Measurements from ENCODE around the gene LRWD1.
"Not testable (repeated sequence)": the region's sequence is repeated elsewhere in the genome, so short reads cannot be mapped to it uniquely, and the experiment has no call there.

The LRWD1 gene

DNA sequence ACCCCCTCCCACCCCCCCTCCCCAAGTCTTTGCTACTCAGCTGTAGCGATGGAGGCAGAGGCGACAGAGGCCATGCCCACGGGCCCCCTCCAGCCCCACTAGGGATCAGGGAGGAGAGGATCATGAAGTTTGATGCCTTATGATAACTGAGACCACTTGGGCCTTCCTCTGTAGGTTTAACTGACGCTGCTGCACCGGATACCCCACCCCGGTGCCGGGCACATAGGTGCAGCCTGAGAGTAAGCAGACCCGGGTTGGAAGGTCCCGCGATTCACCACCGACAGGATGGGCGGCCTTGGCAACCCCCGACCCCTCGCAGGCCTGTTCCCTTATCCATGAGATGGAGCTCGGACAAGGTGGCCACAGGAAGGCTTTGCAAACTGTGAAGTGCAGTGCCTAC lies 29.2 kb downstream of the LRWD1 start:
- DNase-seq, result not testable (repeated sequence)

GRCh38 chr7:102494473-102495149 lies 29.8 kb downstream of the LRWD1 start:
- not testable (repeated sequence) for DNase-seq

DNA sequence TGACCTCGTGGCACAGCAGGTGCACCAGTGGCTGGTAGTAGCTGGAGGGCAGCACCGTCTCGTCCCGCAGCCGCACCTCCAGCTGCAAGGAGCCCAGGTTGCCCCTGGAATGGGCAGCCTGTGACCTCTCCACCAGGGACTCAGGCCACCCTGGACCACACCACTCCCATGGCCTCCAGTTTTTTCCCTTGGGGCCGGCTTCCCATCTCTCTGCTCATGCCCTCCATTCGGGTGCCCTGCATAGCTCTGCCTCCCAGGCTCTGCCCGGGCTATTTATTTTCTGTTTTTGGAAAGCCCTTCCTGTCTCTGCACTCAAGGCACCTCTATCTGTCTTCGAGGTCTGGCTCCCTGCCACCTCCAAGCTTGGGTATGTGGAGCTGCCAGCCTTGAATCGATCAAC lies 32.1 kb downstream of the LRWD1 start:
- not testable (repeated sequence) for DNase-seq

DNA sequence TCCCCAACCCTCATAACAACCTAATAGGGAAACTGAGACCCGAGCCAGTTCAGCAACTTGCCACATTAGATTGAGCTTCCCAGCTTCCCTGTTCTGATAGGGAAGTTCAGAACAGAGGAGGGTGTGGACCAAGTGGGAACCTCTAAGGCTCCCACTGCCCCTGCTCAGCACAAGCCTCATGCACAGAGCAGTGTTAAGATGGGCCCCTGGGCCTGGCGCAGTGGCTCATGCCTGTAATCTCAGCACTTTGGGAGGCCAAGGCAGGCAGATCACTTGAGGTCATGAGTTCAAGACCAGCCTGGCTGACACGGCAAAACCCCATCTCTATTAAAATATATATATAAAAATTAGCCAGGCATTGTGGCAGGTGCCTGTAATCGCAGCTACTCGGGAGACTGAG lies 32.5 kb downstream of the LRWD1 start:
- not testable (repeated sequence) for DNase-seq

- DNase-seq, result not testable (repeated sequence)
These were observed 33.5 kb downstream of the LRWD1 start for GRCh38 chr7:102498321-102498720.

DNA sequence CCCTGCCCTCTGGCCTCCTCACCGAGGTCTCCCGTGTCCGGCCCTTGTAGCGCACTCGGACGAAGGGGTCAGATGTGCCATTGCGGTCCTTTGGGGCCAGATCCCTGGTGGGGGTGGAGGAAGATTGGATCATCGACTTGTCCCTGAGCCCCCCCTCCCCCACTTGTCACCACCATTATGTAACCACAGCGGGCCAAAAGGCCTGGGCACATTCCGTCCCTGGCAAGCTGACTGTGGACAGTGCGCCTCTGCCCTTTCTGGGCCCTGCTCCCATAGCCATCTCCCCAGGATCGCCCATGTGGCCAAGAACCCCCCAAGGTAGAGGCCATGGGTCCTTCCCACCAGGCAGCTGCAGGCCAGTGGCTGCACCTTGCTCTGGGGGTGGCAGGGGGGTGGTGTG lies 38.4 kb downstream of the LRWD1 start:
- DNase-seq, result not testable (repeated sequence)

- not testable (repeated sequence) for DNase-seq
These were observed 40.8 kb downstream of the LRWD1 start for GRCh38 chr7:102505298-102506185.

DNA sequence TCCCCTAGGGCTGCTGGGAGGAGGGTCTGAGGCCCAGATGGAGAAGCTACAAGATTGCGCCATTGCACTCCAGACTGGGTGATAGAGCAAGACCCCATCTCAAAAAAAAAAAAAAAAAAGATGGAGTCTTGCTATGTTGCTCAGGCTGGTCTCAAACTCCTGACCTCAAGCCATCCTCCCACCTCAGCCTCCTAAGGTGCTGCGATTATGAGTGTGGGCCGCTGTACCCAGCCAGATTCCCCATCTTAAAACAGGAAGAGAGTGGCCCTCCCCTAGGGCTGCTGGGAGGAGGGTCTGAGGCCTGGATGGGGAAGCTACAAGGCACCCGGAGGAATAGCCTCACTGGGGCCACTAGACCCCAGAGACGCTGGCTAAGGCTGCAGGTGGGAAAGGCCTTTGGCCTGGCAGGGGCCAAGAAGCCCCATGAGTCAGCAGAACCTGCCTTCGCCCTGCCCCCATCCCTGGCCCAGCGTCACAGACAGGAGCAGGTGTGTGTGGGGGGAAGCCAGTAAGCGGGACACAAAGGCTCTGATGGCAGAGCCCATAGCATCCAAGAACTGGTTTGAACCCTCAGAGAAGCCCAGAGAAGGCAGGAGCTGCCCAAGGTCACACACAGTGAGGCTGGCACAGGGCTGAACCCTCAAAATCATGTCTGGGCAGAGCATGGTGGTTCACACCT lies 42.8 kb downstream of the LRWD1 start:
- DNase-seq, result not testable (repeated sequence)

- not testable (repeated sequence) for DNase-seq
These were observed 45.8 kb downstream of the LRWD1 start for GRCh38 chr7:102510575-102510974.

DNA sequence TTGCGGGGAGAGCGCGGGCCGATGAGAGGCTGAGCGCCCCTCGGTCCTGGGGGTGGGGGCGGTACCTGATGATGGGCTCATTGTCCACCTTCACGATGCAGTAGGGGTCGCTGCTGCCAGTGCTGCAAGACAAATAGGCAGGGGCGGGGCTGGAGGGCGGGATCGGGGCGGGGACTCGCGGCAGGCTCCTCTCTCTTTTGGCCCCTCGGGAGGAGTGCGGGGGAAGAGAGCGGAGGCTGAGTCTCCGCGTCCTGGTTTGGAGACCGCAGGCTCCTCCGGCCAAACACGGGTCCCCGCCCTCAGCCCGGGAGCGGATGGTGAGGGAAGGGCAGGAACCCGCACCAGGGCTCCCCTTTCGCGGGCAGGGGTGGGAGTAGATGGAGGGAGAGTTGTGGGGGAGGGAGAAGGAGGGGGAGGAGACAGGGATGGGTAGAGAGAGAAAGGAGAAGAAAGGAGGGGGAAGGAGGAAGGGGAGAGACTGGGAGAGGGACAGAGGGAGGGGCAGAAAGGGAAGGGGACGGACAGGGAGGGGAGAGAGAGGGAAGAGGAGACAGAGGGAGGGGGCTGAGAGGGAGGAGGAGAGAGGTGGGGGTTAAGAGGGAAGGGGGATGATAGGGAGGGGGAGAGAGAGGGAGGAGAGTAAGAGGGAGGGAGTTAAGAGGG lies 47.2 kb downstream of the LRWD1 start:
- DNase-seq, result not testable (repeated sequence)

DNA sequence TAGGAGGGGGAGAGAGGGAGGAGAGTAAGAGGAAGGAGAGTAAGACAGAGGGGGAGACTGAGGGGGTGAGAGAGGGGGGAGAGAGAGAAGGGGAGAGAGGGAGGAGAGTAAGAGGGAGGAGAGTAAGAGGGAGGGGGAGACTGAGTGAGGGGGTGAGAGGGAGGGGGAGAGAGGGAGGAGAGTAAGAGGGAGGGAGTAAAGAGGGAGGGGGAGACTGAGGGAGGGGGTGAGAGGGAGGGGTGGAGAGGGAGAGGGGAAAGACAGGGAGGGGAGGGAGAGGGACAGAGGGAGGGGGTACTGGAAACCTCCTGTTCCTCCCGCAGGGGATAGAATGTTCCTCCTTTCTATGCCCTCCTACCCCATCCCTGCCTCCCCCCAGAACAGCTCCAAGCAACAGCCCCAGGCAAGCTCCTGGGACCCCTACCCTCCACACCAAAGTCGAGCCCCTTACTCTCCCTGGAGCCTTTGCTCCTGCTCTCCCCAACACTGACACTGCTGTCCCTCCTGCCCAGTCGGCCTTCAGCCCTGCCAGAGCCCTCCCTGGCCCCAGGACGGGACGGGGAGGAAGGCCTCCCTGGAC lies 47.9 kb downstream of the LRWD1 start:
- not testable (repeated sequence) for DNase-seq

DNA sequence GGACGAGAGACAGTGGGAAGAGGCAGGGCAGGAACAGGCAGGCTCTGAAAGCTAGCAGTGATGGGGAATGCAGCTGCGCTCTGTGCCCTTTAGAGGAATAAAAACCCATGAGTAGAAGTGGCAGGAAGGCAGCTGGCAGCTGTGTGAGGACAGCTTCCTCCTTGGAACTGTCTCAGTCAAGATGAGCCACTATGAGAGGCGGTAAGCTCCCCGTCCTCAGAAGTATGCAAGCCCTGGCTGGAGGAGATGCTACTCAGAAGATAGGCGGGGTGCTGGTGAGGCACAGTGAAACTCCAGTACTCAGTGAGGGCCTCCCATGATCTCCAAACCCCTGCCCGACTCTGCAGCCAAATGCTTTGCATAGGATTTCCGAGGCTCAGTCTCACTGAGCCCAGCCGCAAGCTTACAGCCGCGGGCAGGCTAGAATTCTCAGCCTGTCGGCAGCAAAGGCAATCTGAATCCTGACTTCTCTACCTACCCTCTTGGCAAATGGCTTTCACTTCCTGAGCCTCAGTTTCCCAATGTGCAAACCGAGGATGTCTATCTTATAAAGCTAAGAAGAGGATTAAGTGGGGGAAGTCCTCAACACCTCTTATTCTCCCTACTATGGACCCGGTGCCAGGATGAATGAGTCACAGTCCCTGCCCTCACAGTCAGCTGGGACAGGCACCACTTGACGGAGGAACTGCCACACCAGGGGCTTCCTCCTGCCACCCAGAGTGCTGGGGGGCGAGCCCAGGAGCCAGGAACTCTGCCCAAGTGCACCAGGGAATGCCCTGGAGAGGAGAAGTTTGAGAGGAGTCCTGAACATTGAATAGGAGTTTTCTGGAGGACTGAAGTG lies 50.3 kb downstream of the LRWD1 start:
- DNase-seq, result not testable (repeated sequence)

GRCh38 chr7:102515889-102516288 lies 51.1 kb downstream of the LRWD1 start:
- DNase-seq, result not testable (repeated sequence)

DNA sequence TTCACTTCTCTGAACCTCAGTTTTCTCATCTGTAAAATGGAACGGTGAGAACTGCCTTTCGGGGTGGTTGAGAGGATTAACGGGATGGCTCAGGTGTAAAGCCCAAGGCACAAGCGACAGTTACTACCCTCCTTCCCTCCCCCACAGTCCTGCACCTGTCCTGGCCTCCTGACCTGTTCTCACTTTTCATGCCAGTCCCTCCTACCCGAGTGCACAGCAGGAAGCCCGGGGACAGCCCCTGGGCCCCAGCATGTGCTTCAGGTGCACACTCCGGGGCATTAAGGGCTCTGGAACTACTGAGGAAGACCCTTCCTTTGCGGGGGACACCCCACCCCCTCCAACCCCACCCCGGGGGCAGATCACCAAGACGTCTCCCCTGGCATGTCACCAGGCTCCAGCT lies 52.2 kb downstream of the LRWD1 start:
- DNase-seq, result not testable (repeated sequence)

DNA sequence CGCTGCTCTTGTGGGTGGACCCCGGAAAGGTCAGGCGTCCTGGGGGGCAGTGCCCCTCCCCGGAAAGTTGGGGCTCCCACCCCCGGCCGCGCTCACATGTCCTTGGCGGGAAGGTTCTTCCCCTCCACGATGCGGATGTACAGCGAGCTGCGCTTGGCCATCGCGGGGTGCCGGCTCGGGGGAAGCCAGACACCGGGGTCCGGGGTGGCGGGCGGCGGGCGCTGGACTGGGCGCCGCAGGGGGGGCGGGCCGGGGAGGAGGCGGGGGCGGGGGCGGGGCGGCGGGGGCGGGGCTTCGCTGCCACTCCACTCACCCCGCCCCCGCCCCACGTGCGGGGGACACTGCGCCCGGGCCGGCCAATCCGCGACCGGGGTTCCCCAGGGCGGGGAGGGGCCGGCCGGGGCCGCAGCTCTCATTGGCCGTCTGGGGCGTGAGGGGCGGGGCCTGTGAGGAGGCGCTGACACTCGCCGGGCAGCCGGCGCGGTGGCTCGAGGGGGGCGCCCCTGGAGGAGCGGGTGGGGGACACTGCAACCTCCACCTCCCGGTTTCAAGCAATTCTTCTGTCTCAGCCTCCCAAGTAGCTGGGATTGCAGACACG lies 52.9 kb downstream of the LRWD1 start, which contains the start of gene RASA4B:
RASA4B (minus strand) TSS at position 228 of the 598 bp plus-strand sequence; CDS start at position 161, 67 bp downstream.
- not testable (repeated sequence) for DNase-seq

DNA sequence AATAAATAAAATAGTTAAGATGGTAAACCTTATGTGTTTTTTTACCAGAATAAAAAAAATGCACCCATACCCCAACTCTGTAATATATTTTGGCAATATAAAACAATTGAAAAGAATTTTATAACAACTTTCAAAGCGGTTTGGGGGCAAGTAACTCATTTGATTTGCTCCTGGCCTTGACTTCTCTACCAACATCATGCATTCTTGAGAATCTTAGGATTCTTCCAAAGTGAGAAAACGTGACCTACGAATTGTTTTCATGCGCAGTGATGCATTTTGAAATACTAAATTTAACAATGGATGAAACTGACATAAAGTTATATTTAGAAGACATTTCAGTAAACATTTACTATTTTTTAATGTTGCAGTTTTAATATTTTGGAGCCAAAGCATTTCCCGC lies 56.0 kb downstream of the LRWD1 start:
- not testable (repeated sequence) for DNase-seq
